RPMI8226 (cell line): ENCODE data around the gene NEGR1.
"Not testable (repeated sequence)": the region's sequence is repeated elsewhere in the genome, so short reads cannot be mapped to it uniquely, and the experiment has no call there.

Source experiments
- DNase-seq: peaks from one replicate; pipeline ENCODE4 v3.0.0-alpha.2; 2015

The NEGR1 gene

DNA sequence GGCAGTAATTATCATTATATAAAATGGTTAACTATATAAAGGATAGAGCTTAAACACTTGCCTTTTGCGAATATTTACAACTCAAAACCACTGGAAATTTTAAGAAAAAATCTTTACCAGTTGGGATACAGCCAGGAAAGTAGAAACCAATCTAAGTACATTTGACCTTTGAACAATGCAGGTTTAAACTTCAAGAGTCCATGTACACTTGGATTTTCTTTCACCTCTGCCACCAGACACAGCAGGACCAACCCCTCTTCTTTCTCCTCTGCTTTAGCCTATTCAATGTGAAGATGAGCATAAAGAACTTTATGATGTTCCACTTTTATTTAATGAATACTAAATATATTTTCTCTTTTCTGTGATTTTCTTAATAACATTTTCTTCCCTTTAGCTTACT lies 361.1 kb downstream of the NEGR1 start:
- no peak for DNase-seq

- DNase-seq: no peak
These were observed 361.8 kb downstream of the NEGR1 start for GRCh38 chr1:71920556-71920955.

DNA sequence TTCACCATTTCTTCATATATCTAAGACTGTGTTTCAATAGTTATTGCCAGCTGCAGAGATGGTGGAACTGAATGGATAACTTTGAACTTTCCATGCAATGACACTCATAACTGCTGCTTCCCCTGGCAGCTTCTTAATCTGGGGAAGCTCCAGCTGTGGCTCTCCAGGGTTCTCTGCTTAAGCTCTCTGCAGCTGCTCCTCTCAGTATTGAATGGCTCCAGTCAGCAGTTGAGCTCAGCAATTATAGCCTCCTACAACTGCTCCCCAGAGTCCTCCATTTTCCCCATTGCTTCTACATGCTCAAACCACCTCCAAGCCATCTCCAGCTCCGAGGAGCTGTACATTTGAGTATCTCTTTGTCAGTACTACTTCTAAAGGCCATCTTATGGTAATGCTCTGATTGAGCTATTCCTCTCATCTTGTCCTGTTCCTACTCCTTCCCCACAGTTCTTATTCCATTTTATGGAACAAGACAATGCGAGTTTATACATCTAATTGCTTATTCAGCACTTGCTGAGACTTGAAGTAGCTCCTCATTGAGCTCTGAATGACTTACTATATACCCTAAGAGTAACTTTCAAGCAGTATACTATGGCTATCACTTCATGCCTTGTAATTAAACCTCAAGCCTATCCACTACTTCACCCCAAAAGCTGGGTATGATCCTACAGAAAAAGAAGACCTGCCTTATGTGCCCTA lies 362.4 kb downstream of the NEGR1 start:
- DNase-seq: no peak

DNA sequence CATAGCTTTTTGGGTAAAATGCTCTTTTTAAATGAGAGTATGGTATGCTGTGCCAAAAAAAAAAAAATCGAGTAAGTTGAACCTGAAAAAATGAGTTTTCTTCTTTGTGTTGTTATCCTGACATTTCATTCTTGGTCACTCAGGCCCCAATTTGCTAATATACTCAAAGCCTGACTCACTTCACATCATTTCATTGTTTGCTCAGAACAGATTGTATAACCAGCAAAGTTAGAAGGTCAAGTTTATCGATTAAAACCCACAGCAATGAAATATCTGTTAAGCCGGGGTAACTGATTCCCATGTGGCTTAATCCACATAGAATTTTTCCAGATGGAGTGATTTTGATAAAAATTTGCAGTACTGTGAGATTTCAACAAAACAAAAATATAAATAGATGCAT lies 363.7 kb downstream of the NEGR1 start:
- DNase-seq: no peak

GRCh38 chr1:71916894-71917293 lies 365.4 kb downstream of the NEGR1 start:
- DNase-seq: no peak

GRCh38 chr1:71914626-71915025 lies 367.7 kb downstream of the NEGR1 start:
- no peak for DNase-seq

- DNase-seq: no peak
These were observed 373.4 kb downstream of the NEGR1 start for GRCh38 chr1:71908871-71909390.

DNA sequence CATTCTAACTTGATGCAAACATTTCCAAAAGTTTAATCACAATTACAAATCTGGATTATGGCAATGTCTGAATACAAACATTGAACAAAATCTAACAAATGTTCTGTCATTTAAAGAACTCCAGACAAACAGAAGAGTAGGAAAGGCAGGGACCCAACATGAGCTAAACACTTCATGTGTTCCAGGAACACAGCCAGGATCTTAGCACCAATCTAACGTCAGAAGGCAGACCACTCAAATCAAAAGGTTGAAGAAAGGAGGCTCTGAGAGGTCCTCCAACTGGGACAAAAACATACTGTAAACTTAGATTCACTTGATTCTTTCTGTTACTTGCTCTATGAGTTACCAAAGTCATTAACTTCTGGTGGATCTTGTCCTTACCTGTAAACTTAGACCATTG lies 374.0 kb downstream of the NEGR1 start:
- no peak for DNase-seq

GRCh38 chr1:71899881-71900280 lies 382.5 kb downstream of the NEGR1 start:
- DNase-seq: no peak

DNA sequence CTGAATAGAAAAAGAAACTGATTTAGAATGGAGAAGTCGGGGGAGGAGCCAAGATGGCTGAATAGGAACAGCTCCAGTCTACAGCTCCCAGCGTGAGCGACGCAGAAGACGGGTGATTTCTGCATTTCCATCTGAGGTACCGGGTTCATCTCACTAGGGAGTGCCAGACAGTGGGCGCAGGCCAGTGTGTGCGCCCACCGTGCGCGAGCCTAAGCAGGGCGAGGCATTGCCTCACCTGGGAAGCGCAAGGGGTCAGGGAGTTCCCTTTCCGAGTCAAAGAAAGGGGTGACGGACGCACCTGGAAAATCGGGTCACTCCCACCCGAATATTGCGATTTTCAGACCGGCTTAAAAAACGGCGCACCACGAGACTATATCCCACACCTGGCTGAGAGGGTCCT lies 394.2 kb downstream of the NEGR1 start:
- not testable (repeated sequence) for DNase-seq

GRCh38 chr1:71885171-71885570 lies 397.2 kb downstream of the NEGR1 start:
- DNase-seq: no peak

- no peak for DNase-seq
These were observed 399.7 kb downstream of the NEGR1 start for GRCh38 chr1:71882637-71883036.

DNA sequence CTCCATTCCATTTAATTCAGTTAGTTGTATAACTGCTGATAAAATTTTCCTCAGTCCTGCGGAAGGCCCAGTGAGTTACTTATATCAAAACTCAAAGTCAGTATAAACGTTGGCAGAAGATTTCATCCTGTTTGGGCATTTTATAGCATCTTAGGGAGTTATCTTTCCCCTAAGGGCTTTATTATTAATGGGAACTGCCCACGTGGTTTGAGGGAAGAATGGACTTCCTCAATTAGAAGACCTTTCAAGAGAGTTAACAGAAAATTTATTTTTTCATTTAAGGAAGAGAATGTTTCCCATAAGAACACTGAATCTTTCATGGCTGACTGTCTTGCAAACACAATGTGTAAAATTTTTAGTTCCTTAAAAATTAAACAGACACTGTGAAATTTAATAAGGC lies 400.1 kb downstream of the NEGR1 start:
- DNase-seq: no peak

GRCh38 chr1:71881611-71882010 lies 400.7 kb downstream of the NEGR1 start:
- DNase-seq: no peak

DNA sequence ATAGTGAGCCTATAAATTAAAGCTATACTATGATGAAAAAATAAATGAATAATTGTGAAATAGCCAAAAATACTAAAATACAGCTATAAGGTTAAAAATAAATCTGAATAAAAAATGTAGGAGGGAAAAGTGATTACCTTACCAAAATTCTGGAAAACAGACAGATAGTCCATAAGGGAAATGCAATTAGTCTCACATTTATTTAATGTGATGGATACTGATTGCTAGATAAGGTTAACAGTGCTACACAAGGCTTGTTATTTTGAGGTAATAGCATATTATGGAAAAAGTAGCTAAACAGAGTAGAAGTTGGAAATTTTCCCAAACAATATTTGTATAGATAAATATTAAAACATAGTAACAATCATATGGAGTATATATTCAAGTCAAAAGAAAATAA lies 413.0 kb downstream of the NEGR1 start:
- DNase-seq: no peak

DNA sequence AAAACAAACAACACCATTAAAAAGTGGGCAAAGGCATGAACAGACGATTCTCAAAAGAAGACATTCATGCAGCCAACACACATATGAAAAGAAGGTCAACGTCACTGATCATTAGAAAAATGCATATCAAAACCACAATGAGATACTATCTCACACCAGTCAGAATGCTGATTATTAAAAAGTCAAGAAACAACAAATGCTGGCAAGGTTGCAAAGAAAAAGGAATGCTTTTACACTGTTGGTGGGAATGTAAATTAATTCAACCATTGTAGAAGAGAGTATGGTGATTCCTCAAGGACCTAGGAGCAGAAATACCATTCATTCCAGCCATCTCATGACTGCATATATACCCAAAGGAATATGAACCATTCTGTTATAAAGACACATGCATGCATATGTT lies 419.6 kb downstream of the NEGR1 start:
- DNase-seq: no peak

- no peak for DNase-seq
These were observed 421.3 kb downstream of the NEGR1 start for GRCh38 chr1:71861022-71861421.

DNA sequence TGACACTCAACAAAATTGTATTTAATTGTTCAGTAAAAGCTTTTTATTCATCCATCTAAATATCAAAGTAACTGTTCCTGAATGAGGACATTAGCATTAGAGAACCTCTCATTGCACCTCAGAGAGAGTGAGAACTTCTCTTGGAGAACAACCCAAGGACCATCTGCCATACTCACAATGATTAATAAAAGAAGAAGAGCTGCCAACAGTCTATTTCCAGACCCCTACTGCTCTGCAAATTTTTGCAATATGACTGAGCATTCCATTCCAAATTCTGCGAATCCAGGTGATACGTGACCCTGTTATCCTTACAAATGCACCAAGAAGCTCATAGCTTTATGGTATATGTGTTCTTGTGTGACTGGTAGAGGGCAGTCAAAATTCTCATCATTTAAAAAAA lies 422.5 kb downstream of the NEGR1 start:
- no peak for DNase-seq

- DNase-seq: no peak
These were observed 424.5 kb downstream of the NEGR1 start for GRCh38 chr1:71857862-71858261.

- no peak for DNase-seq
These were observed 429.0 kb downstream of the NEGR1 start for GRCh38 chr1:71853360-71853759.

DNA sequence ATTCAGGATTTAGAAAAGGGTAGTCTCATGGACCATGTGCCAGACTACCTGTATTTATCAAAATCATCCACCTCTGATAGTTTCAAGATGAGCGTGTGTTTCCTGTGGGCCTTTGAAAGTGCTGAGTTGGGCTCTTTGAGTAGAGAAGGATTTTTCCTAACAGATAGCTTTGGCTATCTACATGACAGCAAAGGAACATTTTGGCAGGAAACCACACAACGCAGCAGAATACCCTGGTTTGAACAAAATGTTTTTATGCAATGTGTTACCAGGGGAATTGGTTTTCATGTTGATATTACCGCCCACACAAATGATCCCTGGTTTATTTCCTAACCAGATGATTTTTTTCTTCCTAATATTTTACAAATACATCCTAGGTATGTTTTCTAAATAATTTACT lies 431.4 kb downstream of the NEGR1 start:
- DNase-seq: peak; percentile 2

DNA sequence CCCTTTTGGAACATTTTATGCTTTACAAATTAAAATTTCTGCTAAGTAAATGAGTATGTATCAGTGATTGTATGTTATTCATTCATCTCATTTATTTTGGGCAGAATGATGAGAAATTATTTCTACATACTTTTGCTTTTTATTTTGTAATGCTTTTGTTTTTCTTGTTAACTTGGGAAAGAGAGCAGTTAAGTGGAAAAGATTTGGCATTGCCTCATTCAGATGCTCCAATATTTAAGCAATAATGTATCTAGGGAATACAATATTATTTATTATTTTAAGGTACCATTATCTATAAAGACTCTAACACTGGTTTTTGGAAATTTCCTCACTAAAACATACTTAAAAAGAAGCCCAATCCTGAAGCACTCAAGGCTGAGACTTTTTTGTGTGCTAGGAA lies 431.8 kb downstream of the NEGR1 start:
- no peak for DNase-seq

- no peak for DNase-seq
These were observed 439.3 kb downstream of the NEGR1 start for GRCh38 chr1:71843012-71843411.

- DNase-seq: no peak
These were observed 442.5 kb downstream of the NEGR1 start for GRCh38 chr1:71839876-71840275.

GRCh38 chr1:71836904-71837303 lies 445.4 kb downstream of the NEGR1 start:
- no peak for DNase-seq
